NCI-H526 treated with DMSO at 0.1 percent for 48 hours (cell line): ENCODE results near the gene PPP2R3C.
"Not testable (repeated sequence)": the region's sequence is repeated elsewhere in the genome, so short reads cannot be mapped to it uniquely, and the experiment has no call there.

Experiments used
- DNase-seq: peaks from one replicate; lab custom pipeline; 2025; lab: John Stamatoyannopoulos, UW

The PPP2R3C gene

GRCh38 chr14:35121887-35122695 lies at the start of gene PPP2R3C, which contains the start of gene PRORP:
TSS of gene PPP2R3C (minus strand) at chr14:35121990. CDS start at chr14:35121959, 31 bp downstream.
TSS of gene PRORP (plus strand) at chr14:35122552. CDS start at chr14:35123246, 694 bp downstream.
- peak; percentile 92 for DNase-seq

GRCh38 chr14:35167496-35167895 lies 45.7 kb upstream of the PPP2R3C start:
- no peak for DNase-seq

- DNase-seq = no peak
These were observed 43.1 kb upstream of the PPP2R3C start for GRCh38 chr14:35164849-35165248.

GRCh38 chr14:35163384-35163783 lies 41.6 kb upstream of the PPP2R3C start:
- no peak for DNase-seq

GRCh38 chr14:35161231-35161630 lies 39.4 kb upstream of the PPP2R3C start:
- no peak for DNase-seq

GRCh38 chr14:35159742-35160409 lies 38.1 kb upstream of the PPP2R3C start:
- no peak for DNase-seq

- DNase-seq = no peak
These were observed 37.3 kb upstream of the PPP2R3C start for GRCh38 chr14:35158951-35159653.

GRCh38 chr14:35158491-35158890 lies 36.7 kb upstream of the PPP2R3C start:
- DNase-seq = no peak

GRCh38 chr14:35155962-35156361 lies 34.2 kb upstream of the PPP2R3C start:
- DNase-seq = no peak

GRCh38 chr14:35154016-35154415 lies 32.2 kb upstream of the PPP2R3C start:
- no peak for DNase-seq

- not testable (repeated sequence) for DNase-seq
These were observed 30.7 kb upstream of the PPP2R3C start for GRCh38 chr14:35152531-35152930.

GRCh38 chr14:35149239-35149638 lies 27.4 kb upstream of the PPP2R3C start:
- no peak for DNase-seq

GRCh38 chr14:35147711-35148110 lies 25.9 kb upstream of the PPP2R3C start:
- no peak for DNase-seq

GRCh38 chr14:35147186-35147585 lies 25.4 kb upstream of the PPP2R3C start:
- no peak for DNase-seq

- DNase-seq = no peak
These were observed 24.9 kb upstream of the PPP2R3C start for GRCh38 chr14:35146711-35147149.

GRCh38 chr14:35144029-35144428 lies 22.2 kb upstream of the PPP2R3C start:
- DNase-seq = no peak

GRCh38 chr14:35140718-35141581 lies 19.2 kb upstream of the PPP2R3C start:
- DNase-seq = peak; percentile 10

GRCh38 chr14:35138585-35138984 lies 16.8 kb upstream of the PPP2R3C start:
- no peak for DNase-seq

GRCh38 chr14:35134329-35135123 lies 12.7 kb upstream of the PPP2R3C start:
- DNase-seq = no peak

GRCh38 chr14:35133542-35134328 lies 11.9 kb upstream of the PPP2R3C start:
- no peak for DNase-seq
